ENCODE data around the gene ACTN1.

DNA sequence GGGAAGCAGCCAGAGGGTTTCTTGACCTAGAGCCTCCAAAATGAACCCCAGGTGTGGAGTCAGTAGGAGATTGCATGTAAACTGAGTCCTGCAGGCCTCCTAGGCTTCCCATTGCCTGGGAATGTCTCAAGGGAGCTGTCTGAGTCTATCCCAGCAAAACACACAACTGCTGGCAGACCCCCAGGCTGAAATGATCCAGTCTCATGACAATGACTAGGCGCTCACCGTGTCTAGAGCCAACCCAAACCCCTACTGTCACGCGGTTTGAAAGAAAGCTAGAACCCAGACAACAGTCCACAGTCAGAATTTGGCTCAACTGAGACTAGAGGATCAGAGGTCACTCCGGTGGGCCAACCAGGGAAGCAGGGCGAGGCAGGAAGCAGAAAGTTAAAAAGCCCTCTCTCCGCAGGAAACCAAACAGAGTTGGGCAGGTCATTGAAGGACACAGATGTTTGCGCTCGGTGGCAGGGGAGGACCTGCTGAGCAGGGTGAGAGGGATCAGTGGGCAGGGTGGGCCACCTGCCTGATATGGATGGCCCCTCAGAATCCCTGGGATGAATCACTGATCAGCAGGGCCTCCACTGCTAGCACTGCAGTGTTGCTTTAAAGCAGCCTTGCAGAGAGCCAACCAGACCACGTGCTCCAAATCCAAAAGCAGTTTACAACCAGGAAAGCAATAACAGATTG is 23.8 kb downstream of the ACTN1 start:
- no peak for TF ChIP-seq POLR2A (IDR thresholded peaks at IDR 0.05)
- TF ChIP-seq, protein P1, sequence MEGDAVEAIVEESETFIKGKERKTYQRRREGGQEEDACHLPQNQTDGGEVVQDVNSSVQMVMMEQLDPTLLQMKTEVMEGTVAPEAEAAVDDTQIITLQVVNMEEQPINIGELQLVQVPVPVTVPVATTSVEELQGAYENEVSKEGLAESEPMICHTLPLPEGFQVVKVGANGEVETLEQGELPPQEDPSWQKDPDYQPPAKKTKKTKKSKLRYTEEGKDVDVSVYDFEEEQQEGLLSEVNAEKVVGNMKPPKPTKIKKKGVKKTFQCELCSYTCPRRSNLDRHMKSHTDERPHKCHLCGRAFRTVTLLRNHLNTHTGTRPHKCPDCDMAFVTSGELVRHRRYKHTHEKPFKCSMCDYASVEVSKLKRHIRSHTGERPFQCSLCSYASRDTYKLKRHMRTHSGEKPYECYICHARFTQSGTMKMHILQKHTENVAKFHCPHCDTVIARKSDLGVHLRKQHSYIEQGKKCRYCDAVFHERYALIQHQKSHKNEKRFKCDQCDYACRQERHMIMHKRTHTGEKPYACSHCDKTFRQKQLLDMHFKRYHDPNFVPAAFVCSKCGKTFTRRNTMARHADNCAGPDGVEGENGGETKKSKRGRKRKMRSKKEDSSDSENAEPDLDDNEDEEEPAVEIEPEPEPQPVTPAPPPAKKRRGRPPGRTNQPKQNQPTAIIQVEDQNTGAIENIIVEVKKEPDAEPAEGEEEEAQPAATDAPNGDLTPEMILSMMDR (IDR thresholded peaks at IDR 0.05): no peak

Data from lower leg skin (tissue), 3 donors.